ENCODE data around the gene ZBTB7C.

ZBTB7C gene

GRCh38 chr18:48371854-48372602 lies 37.2 kb downstream of the ZBTB7C start:
- H3K9me3 ChIP-seq: no peaks in the 10 kb centered on the region
- no peaks in the 10 kb centered on the region for H3K36me3 ChIP-seq
- H4K20me1 ChIP-seq: no peaks in the 10 kb centered on the region
- H3K4me1 ChIP-seq: no peaks in the 10 kb centered on the region
- H3K27me3 ChIP-seq: no peaks in the 10 kb centered on the region
- no peak overlapping the region for H3K27ac ChIP-seq
- H3K4me3 ChIP-seq: no peak overlapping the region
- H3K4me2 ChIP-seq: no peak overlapping the region
- no peak for TF ChIP-seq Cebpa-rat (IDR thresholded peaks at IDR 0.05)
- H3K9ac ChIP-seq: no peak overlapping the region

- Histone ChIP-seq H3K9me3 (peaks cover 10% of the 10 kb centered on the region), H3K36me3 (no peaks in the 10 kb centered on the region), H3K27ac (no peak overlapping the region), H3K27me3 (no peaks in the 10 kb centered on the region), H3K9ac (no peak overlapping the region), H3K4me3 (no peak overlapping the region), H4K20me1 (no peaks in the 10 kb centered on the region), H3K4me2 (no peak overlapping the region), H3K4me1 (no peaks in the 10 kb centered on the region)
- TF ChIP-seq Cebpa-rat (IDR thresholded peaks at IDR 0.05): no peak
These were observed 41.6 kb downstream of the ZBTB7C start for GRCh38 chr18:48367557-48367956.

DNA sequence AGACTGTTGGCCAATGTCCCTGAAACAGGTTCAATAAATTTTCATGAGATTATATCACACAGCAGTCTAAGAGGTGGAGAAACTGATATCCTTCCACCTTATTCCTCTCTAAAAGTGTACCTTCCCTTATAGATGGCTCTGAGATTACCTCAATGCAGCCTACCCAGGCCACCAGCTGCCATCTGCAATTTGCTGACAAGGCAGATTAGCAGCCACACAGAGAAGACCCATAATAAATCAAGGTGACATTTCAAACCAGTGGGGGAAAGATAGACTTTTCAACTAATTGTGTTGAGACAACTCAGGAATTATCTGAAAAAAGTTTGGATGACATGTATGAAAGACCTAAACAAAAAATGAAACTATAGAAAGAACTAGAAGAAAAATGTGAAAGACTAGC lies 43.2 kb downstream of the ZBTB7C start:
- H3K9ac ChIP-seq: no peak overlapping the region
- H3K4me2 ChIP-seq: no peak overlapping the region
- no peaks in the 10 kb centered on the region for H3K36me3 ChIP-seq
- no peak for TF ChIP-seq Cebpa-rat (IDR thresholded peaks at IDR 0.05)
- no peaks in the 10 kb centered on the region for H3K27me3 ChIP-seq
- no peak overlapping the region for H3K4me3 ChIP-seq
- H4K20me1 ChIP-seq: no peaks in the 10 kb centered on the region
- peaks cover 10% of the 10 kb centered on the region for H3K9me3 ChIP-seq
- no peak overlapping the region for H3K27ac ChIP-seq
- no peaks in the 10 kb centered on the region for H3K4me1 ChIP-seq

DNA sequence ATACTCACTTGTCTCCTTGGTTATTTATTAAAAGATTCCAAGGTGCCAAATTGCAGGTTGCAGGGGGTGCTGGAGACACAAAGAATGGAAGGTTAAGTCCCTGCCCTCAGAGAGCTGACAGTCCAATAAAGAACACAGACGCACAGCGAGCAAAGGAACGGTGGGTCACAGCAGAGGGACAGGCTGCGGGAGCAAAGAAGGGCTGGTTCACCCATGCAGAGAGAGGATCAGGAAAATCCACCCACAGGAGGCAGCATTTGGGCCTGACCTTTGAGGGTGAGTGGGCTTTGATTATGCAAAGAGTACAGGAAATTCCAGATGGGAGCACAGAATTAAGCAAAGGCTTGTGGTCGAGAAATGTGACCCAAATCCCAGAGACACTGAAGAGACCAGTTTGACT lies 45.0 kb downstream of the ZBTB7C start:
- H3K4me3 ChIP-seq: no peak overlapping the region
- H3K9ac ChIP-seq: no peak overlapping the region
- no peak overlapping the region for H3K27ac ChIP-seq
- no peak overlapping the region for H3K4me2 ChIP-seq
- TF ChIP-seq Cebpa-rat (IDR thresholded peaks at IDR 0.05): no peak
- H3K4me1 ChIP-seq: no peaks in the 10 kb centered on the region
- H3K27me3 ChIP-seq: no peaks in the 10 kb centered on the region
- H3K9me3 ChIP-seq: peaks cover 10% of the 10 kb centered on the region
- no peaks in the 10 kb centered on the region for H3K36me3 ChIP-seq
- no peaks in the 10 kb centered on the region for H4K20me1 ChIP-seq

DNA sequence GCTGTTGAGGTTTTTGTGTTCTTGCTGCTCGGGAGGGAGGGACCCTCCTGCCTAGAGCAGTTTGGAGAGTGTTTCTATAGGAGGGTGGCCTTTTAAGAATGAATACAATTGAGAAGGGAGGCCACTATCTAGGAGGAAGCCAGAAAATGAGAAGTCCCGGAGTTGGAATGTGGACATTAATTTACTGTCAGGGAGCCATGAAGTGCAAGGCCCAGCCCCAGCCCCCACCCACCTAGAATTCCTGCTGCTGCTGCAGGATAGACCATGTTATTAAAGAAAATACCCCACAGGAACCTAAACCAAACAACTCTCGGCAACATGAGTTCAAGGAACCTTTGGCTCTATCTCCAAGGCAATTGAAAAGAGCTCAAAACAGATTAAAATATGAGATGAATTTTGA lies 46.0 kb downstream of the ZBTB7C start:
- H3K9ac ChIP-seq: no peak overlapping the region
- H4K20me1 ChIP-seq: no peaks in the 10 kb centered on the region
- H3K4me3 ChIP-seq: no peak overlapping the region
- no peaks in the 10 kb centered on the region for H3K27me3 ChIP-seq
- no peak for TF ChIP-seq Cebpa-rat (IDR thresholded peaks at IDR 0.05)
- H3K27ac ChIP-seq: no peak overlapping the region
- no peaks in the 10 kb centered on the region for H3K4me1 ChIP-seq
- no peaks in the 10 kb centered on the region for H3K36me3 ChIP-seq
- peaks cover 10% of the 10 kb centered on the region for H3K9me3 ChIP-seq
- no peak overlapping the region for H3K4me2 ChIP-seq

- Histone ChIP-seq H3K4me3 (no peak overlapping the region), H3K27ac (no peak overlapping the region), H3K36me3 (no peaks in the 10 kb centered on the region), H3K9ac (no peak overlapping the region), H3K4me1 (no peaks in the 10 kb centered on the region), H3K27me3 (no peaks in the 10 kb centered on the region), H4K20me1 (no peaks in the 10 kb centered on the region), H3K9me3 (peaks cover 10% of the 10 kb centered on the region), H3K4me2 (no peak overlapping the region)
- no peak for TF ChIP-seq Cebpa-rat (IDR thresholded peaks at IDR 0.05)
These were observed 47.4 kb downstream of the ZBTB7C start for GRCh38 chr18:48361801-48362200.

DNA sequence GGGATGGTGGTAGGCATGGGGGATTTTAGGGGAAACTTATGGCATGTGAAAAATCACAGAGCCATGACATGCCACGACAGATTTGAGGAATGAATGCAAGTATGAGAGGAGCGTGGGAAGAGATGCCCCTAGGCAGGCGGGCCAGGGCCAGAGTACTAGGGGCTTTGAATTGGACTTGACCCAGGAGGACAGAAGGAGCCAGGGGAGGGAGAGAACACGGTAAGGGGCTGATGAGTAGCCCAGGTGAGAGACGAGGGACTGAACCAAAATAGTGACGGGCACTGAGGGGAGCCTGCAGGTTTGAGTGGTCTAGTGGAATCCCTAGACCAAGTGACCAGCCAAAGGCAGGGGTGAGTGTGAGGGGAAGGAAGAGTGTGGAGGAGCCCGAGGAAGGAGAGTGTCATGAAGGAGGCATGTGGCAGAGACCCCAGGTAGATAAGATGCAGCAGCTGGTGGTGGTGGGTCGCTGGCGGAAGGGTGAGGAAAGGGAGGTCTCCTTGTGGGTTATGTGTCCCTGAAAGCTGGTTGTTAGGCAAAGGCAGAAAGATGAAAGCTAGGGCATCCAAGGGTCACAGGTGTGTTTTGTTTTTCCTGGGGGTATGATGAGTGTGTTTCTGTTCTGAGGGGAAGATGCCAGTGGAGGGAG lies 48.7 kb downstream of the ZBTB7C start:
- H3K9ac ChIP-seq: no peak overlapping the region
- no peak for TF ChIP-seq Cebpa-rat (IDR thresholded peaks at IDR 0.05)
- H3K4me2 ChIP-seq: no peak overlapping the region
- no peak overlapping the region for H3K27ac ChIP-seq
- no peak overlapping the region for H3K4me3 ChIP-seq
- no peaks in the 10 kb centered on the region for H3K4me1 ChIP-seq
- no peaks in the 10 kb centered on the region for H3K36me3 ChIP-seq
- no peaks in the 10 kb centered on the region for H4K20me1 ChIP-seq
- no peaks in the 10 kb centered on the region for H3K27me3 ChIP-seq
- H3K9me3 ChIP-seq: peaks cover 9% of the 10 kb centered on the region

DNA sequence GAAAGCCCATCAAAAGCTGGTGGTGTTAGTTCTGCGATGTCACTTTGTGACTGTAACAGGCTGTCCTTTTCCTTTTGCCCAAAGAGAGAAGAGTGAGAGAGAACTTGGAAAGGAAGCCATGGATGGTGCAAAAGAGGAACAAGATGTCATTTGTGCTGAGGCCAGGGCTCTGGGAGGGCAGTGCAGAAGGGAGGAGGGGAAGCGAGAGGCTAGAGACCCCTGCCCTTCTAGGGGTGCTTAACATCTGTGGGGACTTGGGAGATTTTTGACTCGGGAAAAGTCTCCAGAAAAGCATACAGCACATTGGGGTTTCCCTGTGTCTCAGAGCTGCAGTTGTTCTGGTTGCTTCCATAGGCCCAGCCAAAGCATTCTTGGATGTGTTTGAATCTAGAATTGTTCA lies 49.6 kb downstream of the ZBTB7C start:
- no peak for TF ChIP-seq Cebpa-rat (IDR thresholded peaks at IDR 0.05)
- no peak overlapping the region for H3K9ac ChIP-seq
- H4K20me1 ChIP-seq: no peaks in the 10 kb centered on the region
- no peaks in the 10 kb centered on the region for H3K36me3 ChIP-seq
- no peak overlapping the region for H3K4me2 ChIP-seq
- no peaks in the 10 kb centered on the region for H3K4me1 ChIP-seq
- no peak overlapping the region for H3K27ac ChIP-seq
- no peaks in the 10 kb centered on the region for H3K27me3 ChIP-seq
- no peak overlapping the region for H3K4me3 ChIP-seq
- no peaks in the 10 kb centered on the region for H3K9me3 ChIP-seq

DNA sequence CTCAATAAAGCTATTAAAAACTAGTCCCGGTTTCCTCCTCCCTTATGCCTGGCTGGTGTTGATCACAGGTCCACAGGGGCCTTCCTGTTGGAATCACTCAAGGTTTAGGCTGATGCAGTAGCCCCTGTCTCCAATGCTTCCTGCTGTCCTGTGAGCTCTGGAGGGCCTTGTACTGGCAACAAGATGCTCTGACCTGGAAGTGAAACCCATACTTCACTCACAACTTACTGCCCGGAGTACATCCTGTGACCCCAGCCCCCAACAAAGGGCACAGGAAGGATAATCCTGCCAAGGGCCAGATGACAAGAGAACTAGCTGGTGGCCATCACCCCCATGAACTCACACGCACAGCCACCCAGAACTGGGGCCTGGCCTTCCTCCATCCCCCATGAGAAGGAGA lies 50.3 kb downstream of the ZBTB7C start:
- no peak overlapping the region for H3K4me3 ChIP-seq
- H4K20me1 ChIP-seq: no peaks in the 10 kb centered on the region
- H3K4me2 ChIP-seq: no peak overlapping the region
- H3K27ac ChIP-seq: no peak overlapping the region
- H3K36me3 ChIP-seq: no peaks in the 10 kb centered on the region
- no peaks in the 10 kb centered on the region for H3K27me3 ChIP-seq
- no peaks in the 10 kb centered on the region for H3K9me3 ChIP-seq
- TF ChIP-seq Cebpa-rat (IDR thresholded peaks at IDR 0.05): no peak
- H3K4me1 ChIP-seq: no peaks in the 10 kb centered on the region
- no peak overlapping the region for H3K9ac ChIP-seq

GRCh38 chr18:48356909-48357631 lies 52.1 kb downstream of the ZBTB7C start:
- Histone ChIP-seq H4K20me1 (no peaks in the 10 kb centered on the region), H3K4me2 (no peak overlapping the region), H3K9ac (no peak overlapping the region), H3K27me3 (no peaks in the 10 kb centered on the region), H3K27ac (no peak overlapping the region), H3K36me3 (no peaks in the 10 kb centered on the region), H3K4me3 (no peak overlapping the region), H3K9me3 (no peaks in the 10 kb centered on the region), H3K4me1 (no peaks in the 10 kb centered on the region)
- no peak for TF ChIP-seq Cebpa-rat (IDR thresholded peaks at IDR 0.05)
